NCI-H1092 (cell line): Measurements from ENCODE around the gene GIGYF1.
A peak's percentile ranks its signal among the peaks of the same experiment; 100 is the strongest.
"Not testable (repeated sequence)": the region's sequence is repeated elsewhere in the genome, so short reads cannot be mapped to it uniquely, and the experiment has no call there.

Experiments used
- DNase-seq: peaks from one replicate; lab custom pipeline; 2025; lab: John Stamatoyannopoulos, UW

The GIGYF1 gene

DNA sequence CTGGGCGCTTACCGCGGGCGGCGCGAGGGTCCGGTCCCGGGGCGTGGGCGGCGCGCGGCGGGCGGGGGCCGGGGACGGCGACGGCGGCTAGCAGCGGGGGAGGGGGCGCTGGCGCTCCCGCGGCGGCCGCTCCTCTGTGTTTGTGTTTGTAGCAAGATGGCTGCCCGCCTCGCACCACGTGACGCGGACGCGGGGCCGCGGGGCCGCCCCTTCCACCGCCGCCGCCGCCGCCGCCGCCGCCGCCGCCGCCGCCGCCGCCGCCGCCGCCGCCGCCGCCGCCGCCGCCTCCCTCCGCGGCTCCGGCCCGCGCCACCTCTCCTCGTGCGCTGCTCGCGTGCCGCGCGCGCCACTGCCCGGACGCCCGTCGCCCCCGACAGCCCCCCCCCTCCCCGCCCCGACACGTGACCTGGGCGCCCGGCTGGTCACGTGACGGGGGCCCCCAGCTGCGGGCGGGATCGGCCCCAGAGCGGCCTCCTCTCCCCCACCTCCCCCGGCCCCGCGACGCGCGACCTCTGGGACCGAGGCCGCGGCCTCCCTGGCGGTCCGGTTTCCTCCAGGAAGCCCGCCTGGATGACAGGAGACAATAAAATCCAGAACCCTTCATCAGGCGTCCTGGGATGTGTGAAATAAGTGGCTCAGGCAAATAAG is at the start of gene GIGYF1:
TSS of gene GIGYF1 (minus strand) at position 153 of the 648 bp plus-strand sequence. CDS start 6,012 bp downstream, outside the sequence.
- peak; percentile 73 for DNase-seq

DNA sequence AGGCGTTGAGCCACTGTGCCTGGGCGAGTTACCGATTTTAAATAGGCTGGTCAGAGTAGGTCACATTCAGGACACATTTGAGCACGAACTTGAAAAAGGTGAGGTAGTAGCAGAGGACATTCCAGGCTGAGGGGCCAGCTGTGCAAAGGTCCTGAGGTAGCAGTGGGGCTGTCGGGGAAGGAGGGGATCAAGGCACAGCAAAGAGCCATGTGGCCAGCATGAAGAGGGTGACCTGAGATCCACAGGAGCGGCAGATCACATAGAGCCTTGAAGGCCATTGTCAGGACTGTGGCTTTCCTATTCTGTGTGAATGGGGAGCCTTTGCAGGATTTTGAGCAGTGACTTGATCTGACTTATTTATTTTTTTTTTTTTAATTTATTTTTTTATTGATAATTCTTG is 45.9 kb upstream of the GIGYF1 start:
- no peak for DNase-seq

DNA sequence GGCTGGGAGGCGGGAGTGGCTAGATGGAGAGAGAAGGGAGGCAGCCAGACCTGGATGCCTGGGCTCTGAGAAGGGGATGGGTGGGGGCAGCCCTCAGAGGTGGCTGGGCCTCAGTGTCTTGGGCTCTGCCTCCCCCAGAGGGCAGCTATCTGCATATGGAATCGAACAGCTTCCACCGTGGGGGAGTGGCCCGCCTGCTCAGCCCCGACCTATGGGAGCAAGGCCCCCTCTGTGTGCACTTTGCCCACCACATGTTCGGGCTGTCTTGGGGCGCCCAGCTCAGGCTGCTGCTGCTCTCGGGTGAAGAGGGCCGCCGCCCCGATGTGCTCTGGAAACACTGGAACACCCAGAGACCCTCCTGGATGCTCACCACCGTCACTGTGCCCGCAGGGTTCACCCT is 42.6 kb upstream of the GIGYF1 start:
- no peak for DNase-seq

DNA sequence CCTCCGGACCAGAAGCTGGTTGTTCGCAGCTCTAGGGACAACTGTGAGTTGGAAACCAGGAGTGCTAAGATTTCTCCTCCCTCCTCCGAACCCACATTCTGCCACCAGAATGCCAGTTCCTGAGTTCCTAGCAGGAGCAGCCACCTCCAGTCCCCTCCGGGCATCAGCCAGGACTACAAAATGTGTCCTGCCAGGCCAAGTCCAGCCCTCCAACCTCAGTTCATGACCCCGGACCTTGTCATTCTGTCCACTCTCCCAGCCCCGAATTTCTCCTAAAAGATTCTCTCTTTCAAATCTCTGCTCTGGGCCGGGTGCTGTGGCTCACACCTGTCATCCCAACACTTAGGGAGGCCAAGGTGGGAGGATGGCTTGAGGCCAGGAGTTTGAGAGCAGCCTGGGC is 41.7 kb upstream of the GIGYF1 start:
- DNase-seq, result no peak

DNA sequence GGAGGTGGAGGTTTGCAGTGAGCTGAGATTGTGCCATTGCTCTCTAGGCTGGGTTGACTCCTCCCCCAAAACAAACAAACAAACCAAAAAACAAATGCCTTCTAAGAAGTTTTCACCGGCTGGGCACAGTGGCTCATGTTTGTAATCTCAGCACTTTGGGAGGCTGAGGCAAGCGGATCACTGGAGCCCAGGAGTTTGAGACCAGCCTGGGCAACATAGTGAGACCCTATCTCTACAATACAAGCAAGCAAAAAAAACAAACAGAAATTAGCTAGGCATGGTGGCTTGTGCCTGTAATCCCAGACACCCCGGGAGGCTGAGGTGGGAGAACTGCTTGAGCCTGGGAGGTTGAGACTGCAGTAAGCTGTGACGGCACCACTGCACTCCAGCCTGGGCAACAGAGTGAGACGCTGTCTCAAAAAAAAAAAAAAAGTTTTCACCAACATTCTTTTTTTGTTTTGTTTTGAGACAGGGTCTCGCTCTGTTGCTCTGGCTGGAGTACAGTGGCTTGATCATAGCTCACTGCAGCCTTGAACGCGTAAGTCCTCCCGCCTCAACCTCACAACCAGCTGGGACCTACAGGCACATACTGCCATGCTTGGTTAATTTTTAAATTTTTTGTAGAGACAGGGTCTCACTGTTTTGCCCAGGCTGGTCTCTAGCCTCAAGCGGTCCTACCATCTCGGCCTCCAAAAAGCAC is 38.0 kb upstream of the GIGYF1 start:
- no peak for DNase-seq

- no peak for DNase-seq
Observed at GRCh38 chr7:100730136-100730800, 36.2 kb upstream of the GIGYF1 start.

- DNase-seq, result no peak
Observed at GRCh38 chr7:100728196-100728595, 34.1 kb upstream of the GIGYF1 start.

DNA sequence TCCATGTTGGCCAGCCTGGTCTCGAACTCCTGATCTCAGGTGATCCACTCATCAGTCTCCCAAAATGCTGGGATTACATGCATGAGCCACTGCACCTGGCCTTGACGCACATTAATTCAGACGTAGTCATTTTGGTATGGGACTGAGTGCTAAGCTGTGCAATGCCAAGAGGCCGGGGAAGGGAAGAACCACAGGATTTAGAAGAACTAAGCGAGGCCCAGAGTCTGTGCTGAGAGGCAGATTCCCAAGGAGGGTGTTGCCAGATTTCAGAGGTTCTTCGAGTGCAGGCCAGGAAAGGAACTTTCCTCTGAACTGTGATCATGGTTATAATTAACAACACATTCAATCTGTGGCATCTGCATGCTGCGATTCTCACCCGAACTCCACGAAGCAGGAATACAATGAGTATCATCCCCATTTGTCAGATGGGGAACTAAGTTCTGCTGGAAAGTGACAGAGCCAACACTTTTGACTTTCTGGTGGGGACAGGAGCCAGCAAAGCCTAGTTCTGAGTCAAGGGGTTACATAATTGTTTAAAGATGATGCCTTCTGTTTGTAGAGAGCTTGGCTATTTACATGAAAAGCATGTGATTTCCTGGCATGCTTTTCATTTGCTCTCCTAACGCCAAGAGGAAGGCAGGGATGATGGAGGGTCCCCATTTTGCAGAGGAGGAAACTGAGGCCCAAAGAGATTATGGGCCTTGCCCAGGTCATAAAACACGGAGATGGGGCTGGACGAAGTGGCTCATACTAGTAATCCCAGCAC is 33.1 kb upstream of the GIGYF1 start:
- no peak for DNase-seq

GRCh38 chr7:100724364-100724763 is 30.3 kb upstream of the GIGYF1 start:
- not testable (repeated sequence) for DNase-seq

GRCh38 chr7:100723732-100724275 is 29.8 kb upstream of the GIGYF1 start:
- no peak for DNase-seq

- DNase-seq, result no peak
Observed at GRCh38 chr7:100722480-100723212, 28.6 kb upstream of the GIGYF1 start.

- DNase-seq, result no peak
Observed at GRCh38 chr7:100721505-100721812, 27.4 kb upstream of the GIGYF1 start.

DNA sequence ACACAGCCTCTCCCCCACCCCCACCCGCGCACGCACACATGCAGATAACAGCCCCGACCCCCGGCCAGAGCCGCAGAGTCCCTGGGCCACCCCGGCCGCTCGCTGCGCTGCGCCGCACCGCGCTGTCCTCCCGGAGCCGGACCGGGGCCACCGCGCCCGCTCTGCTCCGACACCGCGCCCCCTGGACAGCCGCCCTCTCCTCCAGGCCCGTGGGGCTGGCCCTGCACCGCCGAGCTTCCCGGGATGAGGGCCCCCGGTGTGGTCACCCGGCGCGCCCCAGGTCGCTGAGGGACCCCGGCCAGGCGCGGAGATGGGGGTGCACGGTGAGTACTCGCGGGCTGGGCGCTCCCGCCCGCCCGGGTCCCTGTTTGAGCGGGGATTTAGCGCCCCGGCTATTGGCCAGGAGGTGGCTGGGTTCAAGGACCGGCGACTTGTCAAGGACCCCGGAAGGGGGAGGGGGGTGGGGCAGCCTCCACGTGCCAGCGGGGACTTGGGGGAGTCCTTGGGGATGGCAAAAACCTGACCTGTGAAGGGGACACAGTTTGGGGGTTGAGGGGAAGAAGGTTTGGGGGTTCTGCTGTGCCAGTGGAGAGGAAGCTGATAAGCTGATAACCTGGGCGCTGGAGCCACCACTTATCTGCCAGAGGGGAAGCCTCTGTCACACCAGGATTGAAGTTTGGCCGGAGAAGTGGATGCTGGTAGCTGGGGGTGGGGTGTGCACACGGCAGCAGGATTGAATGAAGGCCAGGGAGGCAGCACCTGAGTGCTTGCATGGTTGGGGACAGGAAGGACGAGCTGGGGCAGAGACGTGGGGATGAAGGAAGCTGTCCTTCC is 26.8 kb upstream of the GIGYF1 start:
- DNase-seq, result no peak

DNA sequence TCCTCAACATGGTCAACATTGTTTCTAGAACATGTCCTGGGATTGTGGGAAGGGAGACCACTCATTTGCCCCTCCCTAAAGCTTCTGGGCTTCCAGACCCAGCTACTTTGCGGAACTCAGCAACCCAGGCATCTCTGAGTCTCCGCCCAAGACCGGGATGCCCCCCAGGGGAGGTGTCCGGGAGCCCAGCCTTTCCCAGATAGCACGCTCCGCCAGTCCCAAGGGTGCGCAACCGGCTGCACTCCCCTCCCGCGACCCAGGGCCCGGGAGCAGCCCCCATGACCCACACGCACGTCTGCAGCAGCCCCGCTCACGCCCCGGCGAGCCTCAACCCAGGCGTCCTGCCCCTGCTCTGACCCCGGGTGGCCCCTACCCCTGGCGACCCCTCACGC is 26.2 kb upstream of the GIGYF1 start, which contains the start of gene EPO:
TSS of gene EPO (plus strand) at position 190 of the 392 bp plus-strand sequence. CDS start 513 bp downstream, outside the sequence.
- DNase-seq, result no peak

GRCh38 chr7:100719523-100720278 is 25.7 kb upstream of the GIGYF1 start:
- DNase-seq, result no peak

GRCh38 chr7:100717073-100717472 is 23.0 kb upstream of the GIGYF1 start:
- DNase-seq, result not testable (repeated sequence)

DNA sequence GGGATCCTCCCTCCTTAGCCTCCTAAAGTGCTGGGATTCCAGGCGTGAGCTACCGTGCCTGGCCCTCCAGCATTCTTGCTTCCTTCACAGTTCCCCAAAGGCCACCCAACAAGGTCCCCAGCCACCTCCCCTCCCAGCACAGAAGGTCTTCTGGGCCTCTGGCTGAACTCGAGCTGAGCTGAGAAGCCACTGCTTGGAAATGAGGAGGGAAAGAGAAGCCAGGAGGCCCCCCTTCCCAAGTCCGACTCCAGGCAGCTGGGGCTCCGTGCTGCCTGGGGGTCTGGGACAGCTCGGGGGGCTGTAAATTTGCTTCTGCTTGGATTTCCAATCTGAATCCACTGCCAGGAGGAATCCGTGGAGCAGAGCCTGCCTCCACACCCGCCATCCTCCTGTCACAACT is 20.7 kb upstream of the GIGYF1 start:
- DNase-seq, result no peak

DNA sequence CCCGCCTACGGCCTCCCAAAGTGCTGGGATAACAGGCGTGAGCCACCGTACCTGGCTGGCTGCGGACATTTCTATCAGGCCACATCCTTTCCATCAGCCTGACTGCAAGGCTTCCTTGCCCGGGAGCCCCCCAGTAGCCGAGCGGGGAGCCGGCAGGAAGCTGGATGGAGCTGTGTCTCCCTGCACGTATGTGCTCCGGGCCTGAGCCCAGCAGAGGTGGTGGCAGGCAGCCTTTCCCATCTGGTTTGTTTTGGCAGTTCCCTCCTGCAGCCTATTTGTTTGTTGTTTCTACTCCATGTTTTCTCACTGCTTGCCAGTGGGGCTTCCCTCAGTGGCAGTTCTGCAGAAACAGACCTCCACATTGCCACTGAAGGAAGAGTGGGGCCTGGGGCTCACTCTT is 17.3 kb upstream of the GIGYF1 start:
- no peak for DNase-seq

GRCh38 chr7:100710452-100710851 is 16.4 kb upstream of the GIGYF1 start:
- DNase-seq, result no peak

DNA sequence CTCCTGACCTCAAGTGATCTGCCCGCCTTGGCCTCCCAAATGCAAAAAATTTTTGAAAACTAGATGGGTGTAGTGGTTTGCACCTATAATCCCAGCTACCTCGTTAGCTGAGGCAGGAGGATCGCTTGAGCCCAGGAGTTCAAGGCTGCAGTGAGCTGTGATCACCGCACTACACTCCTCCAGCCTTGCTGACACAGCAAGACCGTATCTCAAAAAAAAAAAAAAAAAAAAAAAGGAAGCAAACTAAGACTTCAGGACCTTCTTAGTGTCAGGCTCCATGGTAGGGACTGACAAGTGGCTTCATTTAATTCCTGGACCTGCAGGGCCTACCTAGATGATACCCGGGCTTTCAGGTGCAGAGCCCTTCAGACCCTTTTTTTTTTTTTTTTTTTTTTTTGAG is 14.3 kb upstream of the GIGYF1 start:
- no peak for DNase-seq
